HepG2 (cell line): Measurements from ENCODE around the gene SLU7. TPM values are rescaled to one million over a fixed set of nuclear protein-coding genes. Genes with fewer than 3 reads are reported as not detected.

Experiments
- AGO2 ChIP-seq: fragments of 200-400 bp; formaldehyde crosslinking; optimal IDR thresholded peaks from 2 replicates; pipeline ENCODE3; 2017; ENCODE audit warnings: mild to moderate bottlenecking, low read depth, low read length, moderate library complexity
- FOXP1 ChIP-seq, 2 experiments: fragments of 450-650 bp in 1 of 2; IDR thresholded peaks; 2 replicates each; pipeline ENCODE4 v1.6.1; 2017 to 2018; ENCODE audit warnings: antibody characterized with exemption in 1 of 2
- ISX ChIP-seq: sonication (generic); formaldehyde crosslinking; conservative IDR thresholded peaks from 2 replicates; pipeline ENCODE4 v1.5.0; 2020; ENCODE audit warnings: missing genetic modification reagents
- KAT7 ChIP-seq: IDR thresholded peaks from 2 replicates; pipeline ENCODE4 v1.6.1; 2018; ENCODE audit warnings: borderline replicate concordance, missing compliant biosample characterization
- MLLT10 ChIP-seq: sonication (generic); formaldehyde crosslinking; IDR thresholded peaks from 2 replicates; pipeline ENCODE4 v1.4.0; 2020; ENCODE audit warnings: missing genetic modification reagents
- MTF2 ChIP-seq: sonication (generic); formaldehyde crosslinking; IDR thresholded peaks from 2 replicates; pipeline ENCODE4 v1.5.0; 2020; ENCODE audit warnings: missing genetic modification reagents, borderline replicate concordance
- NCOA5 ChIP-seq: sonication (generic); formaldehyde crosslinking; IDR thresholded peaks from 2 replicates; pipeline ENCODE4 v1.4.0; 2020; ENCODE audit warnings: missing genetic modification reagents
- RELA ChIP-seq: sonication (generic); formaldehyde crosslinking; IDR thresholded peaks from 2 replicates; pipeline ENCODE4 v1.4.0; 2020; ENCODE audit warnings: missing genetic modification reagents
- SRSF9 ChIP-seq: fragments of 200-400 bp; formaldehyde crosslinking; IDR thresholded peaks from 2 replicates; pipeline ENCODE4 v1.6.1; 2018; ENCODE audit warnings: borderline replicate concordance, mild to moderate bottlenecking, low read depth, low read length; ENCODE audit not compliant: insufficient read depth, poor library complexity, severe bottlenecking
- TBP ChIP-seq: sonication (generic); formaldehyde crosslinking; IDR thresholded peaks from 2 replicates; pipeline ENCODE4 v1.5.0; 2020; ENCODE audit warnings: missing genetic modification reagents
- TBX3 ChIP-seq: fragments of 450-650 bp; IDR thresholded peaks from 2 replicates; pipeline ENCODE4 v1.6.1; 2017; ENCODE audit warnings: antibody characterized with exemption, mild to moderate bottlenecking, inconsistent platforms, borderline replicate concordance
- XRCC5 ChIP-seq: fragments of 200-400 bp; formaldehyde crosslinking; optimal IDR thresholded peaks from 2 replicates; pipeline ENCODE3; 2017; ENCODE audit warnings: mild to moderate bottlenecking, low read length
- ZNF20 ChIP-seq: sonication (generic); formaldehyde crosslinking; IDR thresholded peaks from 2 replicates; pipeline ENCODE4 v1.4.0; 2020; ENCODE audit warnings: mild to moderate bottlenecking, moderate library complexity, missing genetic modification reagents
- ZNF225 ChIP-seq: sonication (generic); formaldehyde crosslinking; IDR thresholded peaks from 2 replicates; pipeline ENCODE4 v1.4.0; 2020; ENCODE audit warnings: mild to moderate bottlenecking, missing genetic modification reagents
- polyA plus RNA-seq, 8 experiments: library from polyadenylated mRNA; depleted of rRNA in 3 of 8; stranded (reverse) in 7 of 8; unstranded in 1 of 8; fragments of >200 nt; fragmentation: Illumina TruSeq in 4 of 8; extraction: Trizol in 4 of 8; gene quantifications; 2 replicates each; pipeline versions ENCODE4 v1.2.1 to v1.2.3, GENCODE V29; 2011 to 2016; ENCODE audit warnings: low read depth in 4 of 8, missing spikeins in 1 of 8, mixed read lengths in 1 of 8; ENCODE audit not compliant: insufficient read depth in 1 of 8
- total RNA-seq, 5 experiments: library from RNA; depleted of rRNA; stranded (reverse); fragments of >200 nt; fragmentation: Illumina TruSeq; extraction: Trizol; gene quantifications; 2 replicates each; pipeline ENCODE4 v1.2.3, GENCODE V29; 2016; ENCODE audit warnings: low read depth in 1 of 5
- TF ChIP-seq, protein P1 (sequence below): sonication (generic); formaldehyde crosslinking; IDR thresholded peaks from 2 replicates; pipeline ENCODE4 v1.4.0; 2020; ENCODE audit warnings: mild to moderate bottlenecking, missing genetic modification reagents
- TF ChIP-seq, protein P2 (sequence below): sonication (generic); formaldehyde crosslinking; IDR thresholded peaks from 2 replicates; pipeline ENCODE4 v1.4.0; 2020; ENCODE audit warnings: missing genetic modification reagents, borderline replicate concordance
- TF ChIP-seq, protein P3 (sequence below): IDR thresholded peaks from 2 replicates; pipeline ENCODE4 v1.6.1; 2016; ENCODE audit warnings: low read depth, borderline replicate concordance
- TF ChIP-seq, protein P4 (sequence below): sonication (generic); formaldehyde crosslinking; IDR thresholded peaks from 2 replicates; pipeline ENCODE4 v1.4.0; 2020; ENCODE audit warnings: mild to moderate bottlenecking, missing genetic modification reagents
- TF ChIP-seq, protein P5 (sequence below): sonication (generic); formaldehyde crosslinking; conservative IDR thresholded peaks from 2 replicates; pipeline ENCODE4 v1.8.0; 2022; ENCODE audit warnings: missing genetic modification reagents

The SLU7 gene
- total and polyA plus RNA-seq, 2 of the 13 experiments (the other 11 are each of a cell fraction or from before 2014, with no cell fraction given) = 24.0 to 39.2 TPM

DNA sequence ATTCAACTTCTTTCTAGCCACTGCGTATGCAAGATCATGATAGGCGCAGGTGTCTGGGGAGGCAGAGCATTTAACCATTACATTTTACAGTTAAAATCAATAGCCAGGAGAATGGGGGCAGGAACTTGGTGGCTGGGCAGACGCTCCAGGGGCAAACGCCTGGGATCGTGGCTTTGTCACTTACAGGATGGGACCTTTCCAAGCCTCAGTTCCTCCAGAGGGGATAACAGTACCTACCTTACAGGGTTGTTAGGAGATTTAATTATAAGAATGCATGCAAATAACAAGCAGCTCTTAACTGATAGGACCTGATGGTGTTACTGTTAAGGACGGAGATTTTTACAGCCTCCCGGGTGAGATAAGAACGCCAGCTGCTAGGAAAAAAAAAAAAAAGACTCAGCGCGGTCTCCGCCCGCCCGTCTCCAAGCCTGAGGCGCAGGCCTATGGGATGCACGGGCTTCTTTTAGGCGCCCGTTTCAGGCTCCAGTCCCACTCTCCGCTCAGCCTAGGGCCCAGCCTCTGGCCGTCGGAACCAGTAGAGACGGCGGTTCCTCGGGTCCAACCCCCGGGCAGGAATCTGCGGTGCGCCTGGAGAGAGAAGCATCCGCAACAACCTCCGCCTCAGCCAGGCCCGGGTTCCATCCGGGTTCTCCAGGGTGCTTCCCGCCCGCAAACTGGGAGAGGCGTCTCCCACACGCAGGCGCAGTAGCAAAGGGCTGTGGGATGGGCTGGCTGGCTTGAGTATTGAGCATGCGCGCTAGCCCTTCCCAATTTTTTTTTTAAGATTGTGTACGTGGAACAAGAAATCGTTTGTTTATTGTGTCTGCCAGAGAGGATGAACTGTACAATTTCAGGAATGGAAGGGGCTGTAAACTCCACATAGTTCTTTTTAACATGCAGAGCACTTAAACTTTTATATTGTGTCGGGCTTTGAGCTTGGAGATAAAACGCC, 19.2 kb downstream of the SLU7 start, which contains the start of gene FAM200C (continued):
- TF ChIP-seq ZNF225 (CRISPR knock-in tag) = no peak
- TF ChIP-seq SRSF9 = no peak
- TF ChIP-seq NCOA5 (CRISPR knock-in tag) = no peak
- peak; percentile 62; the same call in 1 of the 2 replicates for TF ChIP-seq KAT7
- no peak for TF ChIP-seq TBP
- 0 out of 2 replicates have a peak, but pooled peaks have one; percentile 25 for TF ChIP-seq RELA (CRISPR knock-in tag)
- no peak for TF ChIP-seq ISX (CRISPR knock-in tag)
- 0 out of 2 replicates have a peak, but pooled peaks have one; percentile 49 for TF ChIP-seq ZNF20 (CRISPR knock-in tag)
- TF ChIP-seq AGO2 = peak; percentile 66
- TF ChIP-seq, protein P1, sequence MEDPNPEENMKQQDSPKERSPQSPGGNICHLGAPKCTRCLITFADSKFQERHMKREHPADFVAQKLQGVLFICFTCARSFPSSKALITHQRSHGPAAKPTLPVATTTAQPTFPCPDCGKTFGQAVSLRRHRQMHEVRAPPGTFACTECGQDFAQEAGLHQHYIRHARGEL = no peak
- TF ChIP-seq MTF2 = no peak
- no peak for TF ChIP-seq XRCC5
- TF ChIP-seq TBX3 = no peak
- TF ChIP-seq, protein P2, sequence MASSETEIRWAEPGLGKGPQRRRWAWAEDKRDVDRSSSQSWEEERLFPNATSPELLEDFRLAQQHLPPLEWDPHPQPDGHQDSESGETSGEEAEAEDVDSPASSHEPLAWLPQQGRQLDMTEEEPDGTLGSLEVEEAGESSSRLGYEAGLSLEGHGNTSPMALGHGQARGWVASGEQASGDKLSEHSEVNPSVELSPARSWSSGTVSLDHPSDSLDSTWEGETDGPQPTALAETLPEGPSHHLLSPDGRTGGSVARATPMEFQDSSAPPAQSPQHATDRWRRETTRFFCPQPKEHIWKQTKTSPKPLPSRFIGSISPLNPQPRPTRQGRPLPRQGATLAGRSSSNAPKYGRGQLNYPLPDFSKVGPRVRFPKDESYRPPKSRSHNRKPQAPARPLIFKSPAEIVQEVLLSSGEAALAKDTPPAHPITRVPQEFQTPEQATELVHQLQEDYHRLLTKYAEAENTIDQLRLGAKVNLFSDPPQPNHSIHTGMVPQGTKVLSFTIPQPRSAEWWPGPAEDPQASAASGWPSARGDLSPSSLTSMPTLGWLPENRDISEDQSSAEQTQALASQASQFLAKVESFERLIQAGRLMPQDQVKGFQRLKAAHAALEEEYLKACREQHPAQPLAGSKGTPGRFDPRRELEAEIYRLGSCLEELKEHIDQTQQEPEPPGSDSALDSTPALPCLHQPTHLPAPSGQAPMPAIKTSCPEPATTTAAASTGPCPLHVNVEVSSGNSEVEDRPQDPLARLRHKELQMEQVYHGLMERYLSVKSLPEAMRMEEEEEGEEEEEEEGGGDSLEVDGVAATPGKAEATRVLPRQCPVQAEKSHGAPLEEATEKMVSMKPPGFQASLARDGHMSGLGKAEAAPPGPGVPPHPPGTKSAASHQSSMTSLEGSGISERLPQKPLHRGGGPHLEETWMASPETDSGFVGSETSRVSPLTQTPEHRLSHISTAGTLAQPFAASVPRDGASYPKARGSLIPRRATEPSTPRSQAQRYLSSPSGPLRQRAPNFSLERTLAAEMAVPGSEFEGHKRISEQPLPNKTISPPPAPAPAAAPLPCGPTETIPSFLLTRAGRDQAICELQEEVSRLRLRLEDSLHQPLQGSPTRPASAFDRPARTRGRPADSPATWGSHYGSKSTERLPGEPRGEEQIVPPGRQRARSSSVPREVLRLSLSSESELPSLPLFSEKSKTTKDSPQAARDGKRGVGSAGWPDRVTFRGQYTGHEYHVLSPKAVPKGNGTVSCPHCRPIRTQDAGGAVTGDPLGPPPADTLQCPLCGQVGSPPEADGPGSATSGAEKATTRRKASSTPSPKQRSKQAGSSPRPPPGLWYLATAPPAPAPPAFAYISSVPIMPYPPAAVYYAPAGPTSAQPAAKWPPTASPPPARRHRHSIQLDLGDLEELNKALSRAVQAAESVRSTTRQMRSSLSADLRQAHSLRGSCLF (CRISPR knock-in tag) = no peak
- TF ChIP-seq, protein P3, sequence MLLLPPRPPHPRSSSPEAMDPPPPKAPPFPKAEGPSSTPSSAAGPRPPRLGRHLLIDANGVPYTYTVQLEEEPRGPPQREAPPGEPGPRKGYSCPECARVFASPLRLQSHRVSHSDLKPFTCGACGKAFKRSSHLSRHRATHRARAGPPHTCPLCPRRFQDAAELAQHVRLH (CRISPR knock-in tag) = peak; percentile 30; the same call in 1 of the 2 replicates
- no peak for TF ChIP-seq MLLT10 (CRISPR knock-in tag)
- TF ChIP-seq, protein P4, sequence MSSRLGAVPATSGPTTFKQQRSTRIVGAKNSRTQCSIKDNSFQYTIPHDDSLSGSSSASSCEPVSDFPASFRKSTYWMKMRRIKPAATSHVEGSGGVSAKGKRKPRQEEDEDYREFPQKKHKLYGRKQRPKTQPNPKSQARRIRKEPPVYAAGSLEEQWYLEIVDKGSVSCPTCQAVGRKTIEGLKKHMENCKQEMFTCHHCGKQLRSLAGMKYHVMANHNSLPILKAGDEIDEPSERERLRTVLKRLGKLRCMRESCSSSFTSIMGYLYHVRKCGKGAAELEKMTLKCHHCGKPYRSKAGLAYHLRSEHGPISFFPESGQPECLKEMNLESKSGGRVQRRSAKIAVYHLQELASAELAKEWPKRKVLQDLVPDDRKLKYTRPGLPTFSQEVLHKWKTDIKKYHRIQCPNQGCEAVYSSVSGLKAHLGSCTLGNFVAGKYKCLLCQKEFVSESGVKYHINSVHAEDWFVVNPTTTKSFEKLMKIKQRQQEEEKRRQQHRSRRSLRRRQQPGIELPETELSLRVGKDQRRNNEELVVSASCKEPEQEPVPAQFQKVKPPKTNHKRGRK (CRISPR knock-in tag) = no peak
- TF ChIP-seq FOXP1 (IDR thresholded peaks at IDR 0.05) = no peak
- TF ChIP-seq FOXP1 (CRISPR knock-in tag; IDR thresholded peaks at IDR 0.05) = no peak
- TF ChIP-seq, protein P5, sequence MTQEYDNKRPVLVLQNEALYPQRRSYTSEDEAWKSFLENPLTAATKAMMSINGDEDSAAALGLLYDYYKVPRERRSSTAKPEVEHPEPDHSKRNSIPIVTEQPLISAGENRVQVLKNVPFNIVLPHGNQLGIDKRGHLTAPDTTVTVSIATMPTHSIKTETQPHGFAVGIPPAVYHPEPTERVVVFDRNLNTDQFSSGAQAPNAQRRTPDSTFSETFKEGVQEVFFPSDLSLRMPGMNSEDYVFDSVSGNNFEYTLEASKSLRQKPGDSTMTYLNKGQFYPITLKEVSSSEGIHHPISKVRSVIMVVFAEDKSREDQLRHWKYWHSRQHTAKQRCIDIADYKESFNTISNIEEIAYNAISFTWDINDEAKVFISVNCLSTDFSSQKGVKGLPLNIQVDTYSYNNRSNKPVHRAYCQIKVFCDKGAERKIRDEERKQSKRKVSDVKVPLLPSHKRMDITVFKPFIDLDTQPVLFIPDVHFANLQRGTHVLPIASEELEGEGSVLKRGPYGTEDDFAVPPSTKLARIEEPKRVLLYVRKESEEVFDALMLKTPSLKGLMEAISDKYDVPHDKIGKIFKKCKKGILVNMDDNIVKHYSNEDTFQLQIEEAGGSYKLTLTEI = no peak
